ENCODE data around the gene CAPG. TPM values are rescaled to one million over a fixed set of nuclear protein-coding genes. Genes with fewer than 3 reads are reported as not detected.
"Not testable (repeated sequence)": the region's sequence is repeated elsewhere in the genome, so short reads cannot be mapped to it uniquely, and the experiment has no call there.

CAPG gene
- total RNA-seq, 2 experiments from 2014 or later = 10.2 to 10.7 TPM

DNA sequence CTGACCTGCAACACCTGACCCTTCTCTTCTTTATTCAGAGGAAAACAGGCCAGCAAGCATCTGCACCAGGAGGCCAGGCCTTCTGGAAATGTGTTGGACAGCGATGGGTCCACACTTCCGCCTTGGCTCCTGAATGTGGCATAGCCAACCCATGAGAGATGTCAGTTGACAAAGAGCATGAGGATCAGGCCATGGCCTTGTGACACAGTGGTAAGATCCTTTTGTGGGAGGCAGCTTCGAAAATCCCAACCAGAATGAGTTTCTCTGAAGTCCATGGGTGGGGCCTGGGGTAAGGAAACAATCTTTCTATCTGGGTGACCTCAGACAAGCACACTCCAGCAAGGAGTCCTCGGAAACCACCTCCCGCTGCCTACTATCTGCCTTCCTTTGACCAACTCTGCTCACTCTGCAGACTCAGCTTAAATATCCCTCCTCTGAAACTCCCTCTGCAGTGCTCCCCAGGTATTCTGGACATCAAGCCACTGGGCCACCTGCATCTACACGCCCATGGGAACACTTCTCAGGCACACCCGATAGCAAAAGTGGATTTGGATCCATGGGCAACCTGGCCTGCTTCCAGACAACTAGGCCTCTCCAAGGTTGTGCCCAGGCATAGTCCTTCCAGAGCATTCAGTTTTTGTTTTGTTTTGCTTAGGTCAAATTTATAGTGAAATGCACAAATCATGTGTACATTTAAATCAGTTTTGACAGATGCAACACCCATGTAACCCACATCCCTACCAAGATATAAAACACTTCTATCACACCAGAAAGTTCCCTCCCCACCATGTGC, 4.8 kb upstream of the CAPG start:
- no peak for DNase-seq
- Mint-ChIP-seq H3K4me1 (ENCODE audit: low read depth) (peaks cover 24% of the 10 kb centered on the region), H3K36me3 (ENCODE audit: low read depth) (no peaks in the 10 kb centered on the region), H3K4me3 (no peak overlapping the region), H3K9me3 (no peaks in the 10 kb centered on the region), H3K27me3 (ENCODE audit: low read depth) (peaks cover 10% of the 10 kb centered on the region), H3K27ac (no peak overlapping the region)
- CTCF ChIA-PET = interaction anchor here (0.6 to 1.5 kb wide), 3 partner anchors 40 to 287 kb away, joined by 4 to 5 read pairs (median 5); no protein-coding TSS in a partner anchor
- intact Hi-C loops (cut with micrococcal nuclease) = loop anchor here (10.0 kb wide), 2 partner anchors 620 to 690 kb away; partner anchors contain the start of genes POLR1A and PTCD3

DNA sequence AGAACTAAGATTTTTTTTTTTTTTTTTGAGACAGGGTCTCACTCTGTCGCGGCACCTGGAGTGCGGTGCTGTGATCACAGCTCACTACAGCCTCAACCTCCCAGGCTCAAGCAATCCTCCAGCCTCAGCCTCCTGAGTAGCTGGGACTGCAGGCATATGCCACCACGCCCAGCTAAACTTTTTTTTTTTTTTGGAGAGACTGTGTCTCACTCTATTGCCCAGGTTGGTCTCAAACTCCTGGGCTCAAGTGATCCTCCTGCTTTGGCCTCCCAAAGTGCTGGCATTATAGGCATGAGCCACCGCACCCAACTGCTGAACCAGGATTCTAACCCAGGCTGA, 4.2 kb upstream of the CAPG start:
- not testable (repeated sequence) for H3K36me3 Mint-ChIP-seq (ENCODE audit: low read depth); H3K4me3 Mint-ChIP-seq; DNase-seq; H3K27ac Mint-ChIP-seq; H3K27me3 Mint-ChIP-seq (ENCODE audit: low read depth); H3K9me3 Mint-ChIP-seq
- CTCF ChIA-PET = interaction anchor here (0.6 to 1.5 kb wide), 4 partner anchors 39 to 287 kb away, joined by 3 to 5 read pairs (median 4); no protein-coding TSS in a partner anchor
- H3K4me1 Mint-ChIP-seq (ENCODE audit: low read depth) = peaks cover 24% of the 10 kb centered on the region
- intact Hi-C loops (cut with micrococcal nuclease) = loop anchor here (10.0 kb wide), 2 partner anchors 620 to 690 kb away; partner anchors contain the start of genes POLR1A and PTCD3

DNA sequence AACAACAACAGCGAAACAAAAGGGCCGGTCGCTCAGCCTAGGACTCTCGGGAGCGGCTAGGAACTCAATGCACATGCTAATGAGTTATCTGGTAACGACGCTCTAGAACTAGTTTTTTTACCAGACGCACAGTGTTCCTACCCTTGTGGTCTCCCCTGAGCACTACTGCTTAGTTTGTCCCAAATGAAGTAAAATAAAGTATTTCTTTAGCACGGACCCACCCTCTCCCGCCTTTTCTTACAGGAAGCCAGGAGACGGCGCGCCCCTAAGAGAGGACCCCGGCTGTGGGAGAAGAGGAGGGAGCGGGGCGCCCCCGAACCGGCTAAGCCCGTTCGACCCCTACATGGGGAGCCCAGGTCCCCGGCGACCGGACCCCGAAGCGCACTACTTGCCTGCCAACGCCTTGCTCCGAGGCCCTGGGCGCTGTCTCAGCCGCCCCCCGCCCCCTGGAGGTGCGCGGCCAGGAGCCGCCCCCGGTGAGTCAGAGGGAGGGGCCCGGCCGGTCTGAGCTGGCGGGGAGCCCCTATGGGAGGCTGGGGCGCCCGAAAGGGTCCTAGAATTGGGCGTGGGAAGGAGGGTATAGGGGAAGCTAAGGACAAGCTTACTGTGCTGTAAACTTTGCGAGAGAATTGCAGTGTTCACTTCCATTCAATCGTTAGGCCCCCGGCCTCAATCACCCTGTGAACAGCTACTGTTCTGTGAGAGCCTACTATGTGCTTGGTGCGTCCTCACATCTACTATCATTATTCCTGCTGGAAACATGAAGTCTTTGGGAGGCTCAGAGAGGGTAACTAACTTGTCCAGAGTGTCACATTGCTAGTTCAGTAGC, 3.6 kb upstream of the CAPG start:
- CTCF ChIA-PET = interaction anchor here (0.6 to 1.5 kb wide), 3 partner anchors 39 to 138 kb away, joined by 3 to 5 read pairs (median 5); no protein-coding TSS in a partner anchor
- H3K36me3 Mint-ChIP-seq (ENCODE audit: low read depth) = no peaks in the 10 kb centered on the region
- intact Hi-C loops (cut with micrococcal nuclease) = loop anchor here (10.0 kb wide), 2 partner anchors 621 to 691 kb away; partner anchors contain the start of genes POLR1A and PTCD3
- DNase-seq = peak; percentile 49
- H3K4me3 Mint-ChIP-seq = peak overlapping the region; percentile 66
- H3K27ac Mint-ChIP-seq = no peak overlapping the region
- peaks cover 25% of the 10 kb centered on the region for H3K4me1 Mint-ChIP-seq (ENCODE audit: low read depth)
- H3K9me3 Mint-ChIP-seq = no peaks in the 10 kb centered on the region
- H3K27me3 Mint-ChIP-seq (ENCODE audit: low read depth) = peaks cover 10% of the 10 kb centered on the region

DNA sequence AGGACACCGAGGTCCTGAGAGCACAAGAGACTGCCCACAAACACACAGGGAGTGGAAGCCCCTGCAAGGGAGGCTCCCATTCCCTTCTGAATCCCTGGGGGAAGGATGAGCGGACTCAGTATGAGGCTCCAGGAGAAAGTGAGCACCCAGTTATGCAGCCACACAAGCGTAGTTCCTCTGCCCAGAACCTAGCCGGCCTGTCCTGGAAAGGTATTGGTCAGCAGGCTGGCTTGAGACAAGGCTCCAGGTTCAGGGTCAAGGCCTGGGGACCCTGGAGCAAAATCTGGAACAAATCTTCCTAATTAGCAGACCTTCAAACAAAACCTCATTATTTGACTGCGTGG, 1.2 kb upstream of the CAPG start:
- intact Hi-C loops (cut with micrococcal nuclease) = loop anchor here (10.0 kb wide), 2 partner anchors 623 to 693 kb away; partner anchors contain the start of genes POLR1A and PTCD3
- H3K27me3 Mint-ChIP-seq (ENCODE audit: low read depth) = peaks cover 10% of the 10 kb centered on the region
- H3K4me1 Mint-ChIP-seq (ENCODE audit: low read depth) = peaks cover 34% of the 10 kb centered on the region
- H3K9me3 Mint-ChIP-seq = no peaks in the 10 kb centered on the region
- no peak overlapping the region for H3K4me3 Mint-ChIP-seq
- no peaks in the 10 kb centered on the region for H3K36me3 Mint-ChIP-seq (ENCODE audit: low read depth)
- DNase-seq = no peak
- CTCF ChIA-PET = interaction anchor here (0.6 kb wide), 1 partner anchor 65 kb away, joined by 3 read pairs; no protein-coding TSS in a partner anchor
- no peak overlapping the region for H3K27ac Mint-ChIP-seq

DNA sequence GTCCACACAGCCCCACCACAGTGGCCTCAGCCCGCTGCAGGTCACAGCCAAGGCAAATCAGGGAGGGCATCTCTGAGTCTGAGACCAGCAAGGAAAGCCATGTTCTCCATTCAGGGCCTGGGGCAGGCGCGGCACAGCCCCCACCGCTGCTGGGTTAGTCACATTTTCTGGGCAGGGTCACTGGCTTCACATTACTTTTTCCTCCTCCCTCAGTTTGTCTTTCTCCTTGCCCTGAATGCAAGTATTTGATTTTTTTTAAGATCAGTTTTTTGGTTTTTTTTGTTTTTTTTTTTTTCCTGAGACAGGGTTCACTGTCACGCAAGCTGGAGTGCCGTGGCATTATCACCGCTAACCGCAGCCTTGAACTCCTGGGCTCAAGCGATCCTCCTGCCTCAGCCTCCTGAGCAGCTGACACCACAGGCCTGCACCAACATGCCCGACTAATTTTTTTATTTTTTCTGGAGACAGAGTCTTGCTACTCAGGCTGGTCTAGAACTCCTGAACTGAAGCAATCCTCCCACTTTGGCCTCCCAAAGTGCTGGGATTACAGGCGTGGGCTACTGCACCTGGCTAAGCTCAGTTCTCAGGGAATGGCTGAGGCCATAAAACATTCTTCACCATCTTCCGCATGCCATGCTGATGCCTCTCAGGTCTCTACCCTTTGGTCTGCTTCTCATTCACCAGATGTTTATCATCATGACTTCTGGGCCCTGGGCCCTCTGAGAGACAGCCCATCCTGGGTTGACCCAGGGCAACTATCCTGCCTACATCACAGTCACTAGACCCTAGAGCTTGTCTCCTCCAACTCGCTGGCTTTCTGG, 628 bp upstream of the CAPG start:
- Mint-ChIP-seq H3K4me1 (ENCODE audit: low read depth) (peaks cover 39% of the 10 kb centered on the region), H3K9me3 (no peaks in the 10 kb centered on the region), H3K27ac (no peak overlapping the region), H3K36me3 (ENCODE audit: low read depth) (no peaks in the 10 kb centered on the region), H3K27me3 (ENCODE audit: low read depth) (peaks cover 10% of the 10 kb centered on the region), H3K4me3 (no peak overlapping the region)
- DNase-seq = no peak
- intact Hi-C loops (cut with micrococcal nuclease) = loop anchor here (10.0 kb wide), 2 partner anchors 624 to 694 kb away; partner anchors contain the start of genes POLR1A and PTCD3
- CTCF ChIA-PET = interaction anchor here (0.9 kb wide), 1 partner anchor 140 kb away, joined by 3 read pairs; no protein-coding TSS in a partner anchor

DNA sequence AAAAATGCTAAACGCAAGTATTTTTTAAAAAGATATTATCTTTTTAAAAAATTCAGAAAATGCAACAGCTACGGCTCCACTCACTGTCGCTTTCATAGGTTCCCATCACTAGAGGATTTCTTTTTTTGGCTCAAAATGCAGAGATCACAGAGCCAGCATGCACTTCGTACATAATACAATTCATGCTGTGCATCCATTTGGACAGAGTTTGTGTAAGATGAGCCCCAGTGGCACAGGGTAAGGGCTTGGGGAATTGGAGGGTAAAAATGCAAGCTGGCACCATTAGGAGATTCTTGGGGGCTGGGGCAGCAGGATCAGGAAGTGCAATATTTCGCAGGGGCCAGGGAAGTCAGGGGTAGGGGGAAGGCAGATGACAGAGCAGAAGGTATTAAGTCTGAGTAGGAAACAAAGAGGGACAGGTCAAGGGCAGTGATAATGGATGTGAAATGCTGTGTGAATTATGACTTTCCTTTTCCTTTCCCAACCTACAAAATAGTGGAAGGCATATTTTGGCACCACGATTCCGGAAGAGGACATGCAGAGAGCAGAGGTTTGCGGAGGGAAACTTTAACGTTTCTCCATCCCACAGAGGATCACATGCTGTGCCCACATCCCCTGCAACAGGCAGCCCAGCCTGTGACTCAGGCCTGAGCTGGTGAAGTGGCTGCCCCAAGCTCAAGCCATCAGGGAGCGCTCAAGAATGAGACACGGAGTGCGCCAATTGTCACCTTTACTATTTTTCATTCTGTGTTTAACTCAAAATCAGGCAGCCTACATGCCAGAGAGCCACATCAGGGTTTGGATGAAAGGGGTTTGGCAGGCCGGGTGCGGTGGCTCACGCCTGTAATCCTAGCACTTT, 4.7 kb downstream of the CAPG start:
- DNase-seq = peak; percentile 81
- Mint-ChIP-seq H3K4me3 (peak overlapping the region; percentile 30), H3K4me1 (ENCODE audit: low read depth) (peaks cover 38% of the 10 kb centered on the region), H3K27me3 (ENCODE audit: low read depth) (no peaks in the 10 kb centered on the region), H3K36me3 (ENCODE audit: low read depth) (peaks cover 2% of the 10 kb centered on the region), H3K27ac (peak overlapping the region; percentile 64), H3K9me3 (peaks cover 12% of the 10 kb centered on the region)
- CTCF ChIA-PET = interaction anchor here (0.7 to 1.8 kb wide), 4 partner anchors 14 to 155 kb away, joined by 3 to 8 read pairs (median 4); no protein-coding TSS in a partner anchor
- intact Hi-C loops (cut with micrococcal nuclease) = loop anchor here (1.0 to 5.0 kb wide), 3 partner anchors 13 to 78 kb away; partner anchors contain the start of genes ELMOD3, RETSAT, SH2D6 and TGOLN2

DNA sequence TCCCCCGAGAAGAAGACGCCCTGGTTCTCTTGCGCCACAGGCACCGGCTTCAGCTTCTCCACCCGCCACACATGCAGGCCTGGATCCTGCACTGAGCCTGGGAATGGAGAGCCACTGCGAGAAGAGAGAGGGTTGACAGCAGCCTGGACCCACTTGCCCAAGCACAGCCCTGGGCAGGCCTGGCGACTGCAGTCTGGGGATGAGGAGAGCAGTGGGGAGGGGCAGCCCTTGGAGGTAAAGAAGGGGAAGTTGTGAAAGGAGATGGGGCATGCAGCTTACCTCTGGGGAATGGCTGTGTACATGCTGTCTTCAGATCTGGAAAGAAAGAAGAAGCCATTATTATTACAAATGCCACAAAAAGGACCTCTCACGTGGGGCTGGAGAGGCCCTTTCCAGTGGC, 8.3 kb downstream of the CAPG start:
- Mint-ChIP-seq H3K4me1 (ENCODE audit: low read depth) (peaks cover 12% of the 10 kb centered on the region), H3K36me3 (ENCODE audit: low read depth) (peaks cover 2% of the 10 kb centered on the region), H3K27me3 (ENCODE audit: low read depth) (no peaks in the 10 kb centered on the region), H3K4me3 (no peak overlapping the region), H3K9me3 (peaks cover 12% of the 10 kb centered on the region), H3K27ac (no peak overlapping the region)
- CTCF ChIA-PET = no interaction called here
- no peak for DNase-seq
- intact Hi-C loops (cut with micrococcal nuclease) = no loop called here

DNA sequence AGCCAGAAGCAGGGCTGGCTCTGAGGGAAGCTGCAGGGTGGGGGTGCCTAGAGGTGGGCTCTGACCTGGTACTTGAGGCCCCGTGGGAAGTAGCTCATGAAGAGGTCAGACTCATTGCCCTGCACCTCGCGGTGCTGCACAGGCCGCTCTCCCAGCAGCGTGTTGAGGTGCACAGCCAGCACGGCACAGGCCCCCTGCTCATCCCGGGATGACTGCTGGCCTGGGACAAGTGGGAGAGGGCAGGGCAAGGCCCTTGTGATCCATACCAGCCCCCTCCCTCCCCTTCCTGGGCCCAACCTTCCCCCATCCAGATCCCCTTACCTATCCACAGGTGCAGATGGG, 8.7 kb downstream of the CAPG start:
- CTCF ChIA-PET = no interaction called here
- Mint-ChIP-seq H3K36me3 (ENCODE audit: low read depth) (peaks cover 2% of the 10 kb centered on the region), H3K27me3 (ENCODE audit: low read depth) (no peaks in the 10 kb centered on the region), H3K4me3 (no peak overlapping the region), H3K27ac (no peak overlapping the region), H3K4me1 (ENCODE audit: low read depth) (peaks cover 12% of the 10 kb centered on the region), H3K9me3 (peaks cover 12% of the 10 kb centered on the region)
- no peak for DNase-seq
- intact Hi-C loops (cut with micrococcal nuclease) = no loop called here

DNA sequence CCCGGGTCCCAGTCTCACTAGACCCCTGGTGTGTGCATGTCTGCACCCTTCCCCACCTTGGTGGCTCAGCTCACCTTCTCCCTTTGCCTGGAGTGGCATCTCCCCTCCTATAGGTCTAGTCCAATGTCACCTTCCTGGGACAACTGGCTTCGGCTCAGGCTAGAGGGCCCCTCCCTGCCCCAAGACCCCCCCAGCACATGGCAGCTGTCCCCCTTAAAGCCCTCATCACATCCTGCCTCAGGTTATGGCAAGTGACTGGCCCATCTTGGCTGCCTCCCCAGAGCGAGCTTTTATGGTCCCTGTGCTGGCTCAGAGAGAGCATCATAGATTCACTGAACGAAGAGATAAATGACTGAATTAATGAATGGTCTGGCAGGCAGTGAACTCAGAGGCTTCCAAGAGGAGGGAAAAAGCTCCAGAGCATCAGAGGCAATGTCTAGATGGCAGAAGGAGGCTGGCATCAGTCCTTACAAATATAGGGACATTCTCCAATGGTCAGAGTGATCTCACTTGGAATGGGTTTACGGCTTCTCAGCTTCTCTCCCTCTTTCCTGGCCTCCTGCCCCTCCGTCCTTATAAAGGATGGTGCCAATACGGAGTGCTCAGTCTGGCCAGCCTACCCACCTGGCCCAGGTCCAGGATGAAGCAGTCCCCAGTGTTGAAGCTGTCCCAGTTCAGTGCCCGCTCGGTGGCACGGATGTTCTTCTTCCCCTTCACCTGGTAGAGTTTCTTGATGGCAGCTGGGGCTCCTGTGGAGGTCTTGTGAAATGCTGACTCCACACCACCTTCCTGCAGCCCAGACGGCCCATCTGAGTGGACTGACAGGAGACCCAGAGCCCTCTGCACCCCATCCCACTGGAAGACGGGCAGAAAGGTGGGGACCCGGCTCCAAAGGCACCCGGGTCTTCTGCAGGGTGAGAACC, 9.4 kb downstream of the CAPG start:
- Mint-ChIP-seq H3K27ac (no peak overlapping the region), H3K4me3 (no peak overlapping the region), H3K9me3 (peaks cover 12% of the 10 kb centered on the region), H3K36me3 (ENCODE audit: low read depth) (peaks cover 2% of the 10 kb centered on the region), H3K4me1 (ENCODE audit: low read depth) (peaks cover 7% of the 10 kb centered on the region), H3K27me3 (ENCODE audit: low read depth) (no peaks in the 10 kb centered on the region)
- intact Hi-C loops (cut with micrococcal nuclease) = no loop called here
- no peak for DNase-seq
- CTCF ChIA-PET = no interaction called here

DNA sequence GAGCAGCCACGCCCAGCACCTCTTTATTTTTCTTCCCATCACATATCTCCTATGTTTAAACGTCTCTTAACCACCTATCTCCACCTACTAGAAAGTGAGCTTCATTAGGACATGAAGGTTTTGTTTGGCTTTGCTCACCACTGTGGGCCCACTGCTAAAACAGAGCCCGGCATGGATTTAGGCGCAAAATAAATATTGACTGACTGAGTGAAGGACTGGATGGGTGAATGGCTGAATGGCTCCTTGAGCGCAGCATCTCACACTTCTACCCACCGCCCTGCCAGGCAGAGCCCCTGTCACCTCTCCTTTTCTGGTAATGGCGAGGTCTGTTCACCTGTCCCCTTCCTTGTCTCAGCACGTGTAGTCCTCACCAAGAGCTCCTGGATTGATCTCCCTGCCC, 10.1 kb downstream of the CAPG start:
- Mint-ChIP-seq H3K27me3 (ENCODE audit: low read depth) (no peaks in the 10 kb centered on the region), H3K36me3 (ENCODE audit: low read depth) (peaks cover 2% of the 10 kb centered on the region), H3K27ac (no peak overlapping the region), H3K9me3 (peaks cover 12% of the 10 kb centered on the region), H3K4me1 (ENCODE audit: low read depth) (no peaks in the 10 kb centered on the region), H3K4me3 (no peak overlapping the region)
- intact Hi-C loops (cut with micrococcal nuclease) = no loop called here
- CTCF ChIA-PET = no interaction called here
- DNase-seq = no peak
